GM12891 (cell line): ENCODE results near the gene PTTG1IP2.

Experiments
- POLR2A ChIP-seq: IDR thresholded peaks from 2 replicates; pipeline ENCODE4 v1.6.1; 2011; ENCODE audit warnings: low read depth, low read length, control low read depth
- POLR2AphosphoS5 ChIP-seq: IDR thresholded peaks from 2 replicates; pipeline ENCODE4 v1.6.1; 2011; ENCODE audit warnings: low read depth, low read length, control low read depth
- POU2F2 ChIP-seq: IDR thresholded peaks from 2 replicates; pipeline ENCODE4 v1.6.1; 2011; ENCODE audit warnings: low read depth, mild to moderate bottlenecking, control low read depth, low read length, moderate library complexity
- SPI1 ChIP-seq: IDR thresholded peaks from 2 replicates; pipeline ENCODE4 v1.6.1; 2011; ENCODE audit warnings: low read depth, low read length, control low read depth
- TAF1 ChIP-seq: IDR thresholded peaks from 2 replicates; pipeline ENCODE4 v1.6.1; 2011; ENCODE audit warnings: low read depth, low read length, control low read depth

- no peak for TF ChIP-seq POLR2A
- no peak for TF ChIP-seq TAF1
- TF ChIP-seq POLR2AphosphoS5, result no peak
- TF ChIP-seq POU2F2, result no peak
- no peak for TF ChIP-seq SPI1
These were observed 46.8 kb downstream of the PTTG1IP2 start for GRCh38 chr7:90516257-90516656.
